ENCODE results near the gene TRIM43.
"Not testable (repeated sequence)": the region's sequence is repeated elsewhere in the genome, so short reads cannot be mapped to it uniquely, and the experiment has no call there.

DNA sequence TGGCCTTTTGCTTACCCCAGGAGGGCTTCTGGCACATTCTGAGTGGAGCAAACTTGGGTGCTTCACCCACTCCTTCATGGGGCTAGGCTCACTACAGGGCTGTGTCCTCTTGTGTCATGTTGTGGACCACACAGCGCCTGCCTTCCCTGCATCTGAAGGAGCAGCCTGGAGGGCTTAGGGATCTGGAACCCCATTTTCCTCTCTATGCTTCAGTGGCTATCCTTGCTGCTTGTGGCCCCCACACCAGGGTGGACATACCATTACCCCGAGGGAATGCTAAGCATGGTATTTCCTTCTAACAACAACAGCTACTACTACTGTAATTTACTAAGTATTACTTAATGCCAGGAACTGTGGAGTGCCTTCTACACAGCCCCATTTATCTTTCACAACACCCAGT is 50.6 kb downstream of the TRIM43 start:
- not testable (repeated sequence) for TF ChIP-seq EZH2 (IDR thresholded peaks at IDR 0.05; ENCODE audit: low read length, missing control alignments); CTCF (conservative IDR thresholded peaks at IDR 0.05 in 1 of 2, IDR thresholded peaks at IDR 0.05 in 1 of 2; ENCODE audit: low read depth in 1 of 2, low read length in 2 of 2)
